ENCODE measurements around the gene PITPNB.

GRCh38 chr22:27961182-27961581 is 42.1 kb upstream of the PITPNB start:
- no peak for TF ChIP-seq POLR2AphosphoS5 (IDR thresholded peaks at IDR 0.05; ENCODE audit: borderline replicate concordance, low read depth, low read length)
- TF ChIP-seq EZH2 (IDR thresholded peaks at IDR 0.05) = no peak
- TF ChIP-seq FOXP2 (optimal IDR thresholded peaks at IDR 0.05; ENCODE audit: control extremely low read depth, extremely low read length, insufficient read depth) = no peak

Measured in SK-N-MC (cell line).